ENCODE measurements around the gene TANC2. TPM values are rescaled to one million over a fixed set of nuclear protein-coding genes. Genes with fewer than 3 reads are reported as not detected.
"Not testable (repeated sequence)": the region's sequence is repeated elsewhere in the genome, so short reads cannot be mapped to it uniquely, and the experiment has no call there.

Gene TANC2
- total RNA-seq, 1 donor from 2014 or later, result 64.1 TPM

- DNase-seq (ENCODE audit: low read depth in 2 of 2), result peak in 1 of 2 donors; percentile 31
These were observed 2.7 kb upstream of the TANC2 start for GRCh38 chr17:62963296-62963695.

GRCh38 chr17:62964506-62964905, 1.5 kb upstream of the TANC2 start:
- DNase-seq (ENCODE audit: low read depth in 2 of 2), result no peak

- DNase-seq (ENCODE audit: low read depth in 2 of 2), result no peak
These were observed 805 bp upstream of the TANC2 start for GRCh38 chr17:62965174-62965685.

- DNase-seq (ENCODE audit: low read depth in 2 of 2), result peak; percentile 4 to 46
These were observed 580 bp downstream of the TANC2 start for GRCh38 chr17:62966426-62967204.

- DNase-seq (ENCODE audit: low read depth in 2 of 2), result peak in 1 of 2 donors; percentile 17
These were observed 1.1 kb downstream of the TANC2 start for GRCh38 chr17:62967205-62967529.

GRCh38 chr17:62968445-62968923, 2.4 kb downstream of the TANC2 start:
- peak; percentile 91 to 93 for DNase-seq (ENCODE audit: low read depth in 2 of 2)

GRCh38 chr17:62970610-62971009, 4.6 kb downstream of the TANC2 start:
- DNase-seq (ENCODE audit: low read depth in 2 of 2), result no peak

GRCh38 chr17:62971853-62972252, 5.8 kb downstream of the TANC2 start:
- DNase-seq (ENCODE audit: low read depth in 2 of 2), result no peak

GRCh38 chr17:62974788-62975187, 8.8 kb downstream of the TANC2 start:
- DNase-seq (ENCODE audit: low read depth in 2 of 2), result no peak

GRCh38 chr17:62975206-62975605, 9.2 kb downstream of the TANC2 start:
- no peak for DNase-seq (ENCODE audit: low read depth in 2 of 2)

GRCh38 chr17:62976643-62977231, 10.7 kb downstream of the TANC2 start:
- not testable (repeated sequence) for DNase-seq (ENCODE audit: low read depth in 2 of 2)

- no peak for DNase-seq (ENCODE audit: low read depth in 2 of 2)
These were observed 14.8 kb downstream of the TANC2 start for GRCh38 chr17:62980842-62981241.

- peak; percentile 41 to 63 for DNase-seq (ENCODE audit: low read depth in 2 of 2)
These were observed 15.9 kb downstream of the TANC2 start for GRCh38 chr17:62981933-62982332.

GRCh38 chr17:62984801-62985200, 18.8 kb downstream of the TANC2 start:
- no peak for DNase-seq (ENCODE audit: low read depth in 2 of 2)

GRCh38 chr17:62986549-62986948, 20.5 kb downstream of the TANC2 start:
- no peak for DNase-seq (ENCODE audit: low read depth in 2 of 2)

GRCh38 chr17:62987136-62987535, 21.1 kb downstream of the TANC2 start:
- DNase-seq (ENCODE audit: low read depth in 2 of 2), result no peak

GRCh38 chr17:62989501-62989900, 23.5 kb downstream of the TANC2 start:
- no peak for DNase-seq (ENCODE audit: low read depth in 2 of 2)

GRCh38 chr17:62994931-62995330, 28.9 kb downstream of the TANC2 start:
- DNase-seq (ENCODE audit: low read depth in 2 of 2), result no peak

- peak; percentile 47 to 58 for DNase-seq (ENCODE audit: low read depth in 2 of 2)
These were observed 29.4 kb downstream of the TANC2 start for GRCh38 chr17:62995377-62995885.

GRCh38 chr17:62996221-62996620, 30.2 kb downstream of the TANC2 start:
- DNase-seq (ENCODE audit: low read depth in 2 of 2), result no peak

- DNase-seq (ENCODE audit: low read depth in 2 of 2), result no peak
These were observed 32.1 kb downstream of the TANC2 start for GRCh38 chr17:62998166-62998565.

GRCh38 chr17:62998665-62999393, 32.8 kb downstream of the TANC2 start:
- DNase-seq (ENCODE audit: low read depth in 2 of 2), result no peak

Data from lung microvascular endothelial cell (primary cell).